B cell (primary cell): ENCODE measurements around the gene FBXW9. TPM values are rescaled to one million over a fixed set of nuclear protein-coding genes. Genes with fewer than 3 reads are reported as not detected.

Experiments used
- ATAC-seq: fragments of 200-7000 bp; cut with Tn5 transposase; one replicate; pipeline ENCODE4 v1.10.0; 2021; ENCODE audit warnings: low read depth, mild to moderate bottlenecking, moderate number of reproducible peaks, moderate library complexity
- CTCF ChIA-PET: fragments of 350-600 bp; sonication (Branson Sonifier 250); formaldehyde crosslinking; loops from one replicate; lab custom pipeline; 2021; ENCODE audit warnings: antibody characterized with exemption, inconsistent platforms; lab: Charles Lee
- POLR2A ChIA-PET: fragments of 350-600 bp; sonication (Branson Sonifier 250); formaldehyde crosslinking; loops from one replicate; lab custom pipeline; 2021; ENCODE audit warnings: antibody characterized with exemption; lab: Charles Lee
- DNase-seq: peaks from one replicate; pipeline ENCODE4 v3.0.0; 2013
- H2AFZ ChIP-seq: 2 replicates; pipeline ENCODE4 v1.6.1; 2012; ENCODE audit warnings: mild to moderate bottlenecking, low read depth, low read length; ENCODE audit not compliant: insufficient read depth, poor library complexity, severe bottlenecking
- H3K27ac ChIP-seq, 2 donors: 1 replicate in 1 of 2; 2 replicates in 1 of 2; pipeline ENCODE4 v1.5.1; 2012 to 2013; ENCODE audit warnings: low read length in 2 of 2, mild to moderate bottlenecking in 2 of 2, moderate library complexity in 1 of 2
- H3K27me3 ChIP-seq, 4 experiments: fragments of 200-600 bp in 1 of 4; sonication (generic) in 1 of 4; replicated peaks in 1 of 4; 1 replicate in 2 of 4; 2 replicates in 2 of 4; pipeline versions ENCODE4 v1.6.1 to v1.7.0; 2013 to 2016; ENCODE audit warnings: low read length in 3 of 4, mild to moderate bottlenecking in 2 of 4, mixed read lengths in 1 of 4, moderate library complexity in 1 of 4; ENCODE audit not compliant: insufficient read depth in 4 of 4, control insufficient read depth in 3 of 4; ENCODE audit errors: control extremely low read depth in 1 of 4
- H3K36me3 ChIP-seq, 2 experiments: replicated peaks in 1 of 2; 1 replicate in 1 of 2; 2 replicates in 1 of 2; pipeline versions ENCODE4 v1.6.1 to v1.7.1; 2013; ENCODE audit warnings: low read length in 1 of 2; ENCODE audit not compliant: insufficient read depth in 2 of 2, control insufficient read depth in 1 of 2; ENCODE audit errors: control extremely low read depth in 1 of 2, extremely low read depth in 1 of 2
- H3K4me1 ChIP-seq, 2 donors: fragments of 200-600 bp in 1 of 2; sonication (generic) in 1 of 2; 1 replicate in 1 of 2; 2 replicates in 1 of 2; pipeline versions ENCODE4 v1.5.1 to v1.6.1; 2013 to 2017; ENCODE audit warnings: low read length in 2 of 2; ENCODE audit not compliant: control insufficient read depth in 2 of 2, insufficient read depth in 2 of 2
- H3K4me2 ChIP-seq: replicated peaks from 2 replicates; pipeline ENCODE3; 2012; ENCODE audit warnings: mild to moderate bottlenecking, low read depth, low read length; ENCODE audit not compliant: poor library complexity, severe bottlenecking
- H3K4me3 ChIP-seq, 5 experiments: fragments of 200-600 bp in 1 of 5; sonication (generic) in 1 of 5; 1 replicate in 3 of 5; 2 replicates in 2 of 5; pipeline versions ENCODE4 v1.5.1 to v1.7.0; 2011 to 2016; ENCODE audit warnings: low read length in 4 of 5, mild to moderate bottlenecking in 4 of 5, low read depth in 2 of 5, control low read depth in 1 of 5, moderate library complexity in 1 of 5; ENCODE audit not compliant: insufficient read depth in 1 of 5; ENCODE audit errors: control extremely low read depth in 1 of 5, extremely low read depth in 1 of 5
- H3K79me2 ChIP-seq: fragments of 200-600 bp; sonication (generic); one replicate; pipeline ENCODE4 v1.6.0; 2016; ENCODE audit warnings: low read length; ENCODE audit not compliant: control insufficient read depth, insufficient read depth
- H3K9ac ChIP-seq: fragments of 200-600 bp; sonication (generic); 2 replicates; pipeline ENCODE4 v1.6.1; 2017; ENCODE audit warnings: mild to moderate bottlenecking, low read length, moderate library complexity
- H3K9me3 ChIP-seq, 3 donors: one replicate each; pipeline versions ENCODE4 v1.6.1 to v1.7.1; 2013; ENCODE audit warnings: low read length in 2 of 3; ENCODE audit not compliant: control insufficient read depth in 2 of 3, insufficient read depth in 1 of 3; ENCODE audit errors: control extremely low read depth in 1 of 3
- H4K20me1 ChIP-seq: 2 replicates; pipeline ENCODE4 v1.6.0; 2012; ENCODE audit warnings: mild to moderate bottlenecking, low read length; ENCODE audit not compliant: insufficient read depth, control insufficient read depth, poor library complexity, severe bottlenecking
- H3K27ac Mint-ChIP-seq: one replicate; pipeline ENCODE4 v1.8.0; 2021; ENCODE audit warnings: mixed read lengths
- H3K27me3 Mint-ChIP-seq: one replicate; pipeline ENCODE4 v1.8.0; 2021; ENCODE audit warnings: mixed read lengths
- H3K4me1 Mint-ChIP-seq: one replicate; pipeline ENCODE4 v1.8.0; 2021; ENCODE audit warnings: mixed read lengths
- H3K4me3 Mint-ChIP-seq: one replicate; pipeline ENCODE4 v1.8.0; 2021; ENCODE audit warnings: mixed read lengths
- H3K9me3 Mint-ChIP-seq: one replicate; pipeline ENCODE4 v1.8.0; 2022; ENCODE audit warnings: mixed read lengths; ENCODE audit not compliant: insufficient read depth
- CTCF ChIP-seq: fragments of 200-600 bp; IDR thresholded peaks from one replicate; pipeline ENCODE4 v1.8.0; 2022; ENCODE audit warnings: antibody characterized with exemption, mild to moderate bottlenecking
- EZH2 ChIP-seq: IDR thresholded peaks from 2 replicates; pipeline ENCODE4 v1.6.1; 2012; ENCODE audit warnings: borderline replicate concordance, low read depth, mild to moderate bottlenecking, moderate library complexity, low read length; ENCODE audit not compliant: insufficient read depth, poor library complexity, severe bottlenecking
- WGBS: methylation state at CpG from one replicate; pipeline ENCODE4 v1.1.5; 2013; ENCODE audit warnings: missing lambda C conversion rate; ENCODE audit not compliant: insufficient coverage; 5-methylcytosine and 5-hydroxymethylcytosine counted together
- intact Hi-C: fragments of 100-400 bp; cut with micrococcal nuclease; formaldehyde crosslinking; loops from one replicate; pipeline ENCODE4 v1.10.0; 2022
- polyA plus RNA-seq: library from polyadenylated mRNA; depleted of rRNA; stranded (reverse); fragments of >200 nt; gene quantifications from 2 replicates; pipeline ENCODE4 v1.2.3, GENCODE V29; 2012
- total RNA-seq, 2 donors: library from RNA; stranded (reverse); fragments of 120-200 nt in 1 of 2; gene quantifications; 1 replicate in 1 of 2; 2 replicates in 1 of 2; pipeline versions ENCODE4 v1.2.3 to v1.2.4, GENCODE V29; 2013 to 2022

The FBXW9 gene
- total and polyA plus RNA-seq, 2 donors (not counting 1 experiment from before 2014, with no cell fraction given): 4.7 TPM

GRCh38 chr19:12723641-12724426 is 27.4 kb upstream of the FBXW9 start, which contains the start of gene TNPO2:
Gene TNPO2, minus strand, starts transcription at chr19:12723932. Its CDS starts 2,955 bp downstream, at chr19:12720977.
- Histone ChIP-seq H3K4me1 (peaks cover 32 to 50% of the 10 kb centered on the region in 2 donors), H3K4me2 (peak within 1 kb of the TSS; percentile 95), H3K9me3 (no peaks in the 10 kb centered on the region), H3K9ac (peak within 1 kb of the TSS; percentile 85), H3K36me3 (peaks cover 0 to 14% of the 10 kb centered on the region in 2 experiments), H2AFZ (peak within 1 kb of the TSS; percentile 83), H3K27me3 (no peaks in the 10 kb centered on the region), H3K27ac (peak within 1 kb of the TSS; percentile 17 to 69), H4K20me1 (peaks cover 14% of the 10 kb centered on the region), H3K4me3 (peak within 1 kb of the TSS; percentile 60 to 83 (median 77)), H3K79me2 (peaks cover 83% of the 10 kb centered on the region)
- 0% methylated on average over 20 of the region's 28 CpGs for WGBS
- Mint-ChIP-seq H3K27me3 (no peaks in the 10 kb centered on the region), H3K9me3 (no peaks in the 10 kb centered on the region), H3K27ac (peak within 1 kb of the TSS; percentile 97), H3K4me1 (peaks cover 40% of the 10 kb centered on the region), H3K4me3 (peak within 1 kb of the TSS; percentile 95)
- POLR2A ChIA-PET: interaction anchor here (0.6 to 3.6 kb wide), 7 partner anchors 10 to 68 kb away, joined by 3 to 30 read pairs (median 8); partner anchors contain the start of genes DHPS, FBXW9, GET3 and JUNB
- CTCF ChIA-PET: interaction anchor here (0.6 to 3.5 kb wide), 9 partner anchors 10 to 167 kb away, joined by 3 to 26 read pairs (median 6); partner anchors contain the start of genes DHPS, GCDH, GET3 and TRIR
- intact Hi-C loops: loop anchor here (1.0 to 5.0 kb wide), 5 partner anchors 10 to 83 kb away; partner anchors contain the start of genes FBXW9, HOOK2, MAN2B1 and RNASEH2A
- DNase-seq (peak; percentile 76), ATAC-seq (peak; percentile 54)
- TF ChIP-seq EZH2: no peak
- no peak for TF ChIP-seq CTCF
